ENCODE data around the gene MAST2.

MAST2 gene

GRCh38 chr1:45789601-45790000 lies 13.8 kb upstream of the MAST2 start:
- Histone ChIP-seq H3K4me1 (no peaks in the 10 kb centered on the region), H3K27me3 (no peaks in the 10 kb centered on the region), H3K27ac (no peak overlapping the region), H3K9me3 (no peaks in the 10 kb centered on the region), H3K36me3 (no peaks in the 10 kb centered on the region), H3K4me3 (no peak overlapping the region)
- intact Hi-C loops (cut with DNase I; ENCODE audit: low total_unique reads): loop anchor here (5.0 kb wide), 1 partner anchor 198 kb away; no protein-coding TSS in a partner anchor
- DNase-seq: no peak
- no peak for TF ChIP-seq CTCF (IDR thresholded peaks at IDR 0.05)

GRCh38 chr1:45792744-45793143 lies 10.7 kb upstream of the MAST2 start:
- Histone ChIP-seq H3K4me1 (no peaks in the 10 kb centered on the region), H3K27ac (no peak overlapping the region), H3K4me3 (no peak overlapping the region), H3K27me3 (peaks cover 0 to 5% of the 10 kb centered on the region in 2 donors), H3K36me3 (no peaks in the 10 kb centered on the region), H3K9me3 (no peaks in the 10 kb centered on the region)
- DNase-seq: no peak
- intact Hi-C loops (cut with DNase I; ENCODE audit: low total_unique reads): no loop called here
- no peak for TF ChIP-seq CTCF (IDR thresholded peaks at IDR 0.05)

- H3K27ac ChIP-seq: no peak overlapping the region
- intact Hi-C loops (cut with DNase I; ENCODE audit: low total_unique reads): no loop called here
- no peaks in the 10 kb centered on the region for H3K9me3 ChIP-seq
- no peak overlapping the region for H3K4me3 ChIP-seq
- DNase-seq: no peak
- no peaks in the 10 kb centered on the region for H3K4me1 ChIP-seq
- TF ChIP-seq CTCF (IDR thresholded peaks at IDR 0.05): no peak
- H3K36me3 ChIP-seq: no peaks in the 10 kb centered on the region
- peaks cover 0 to 5% of the 10 kb centered on the region in 2 donors for H3K27me3 ChIP-seq
Measured at GRCh38 chr1:45793942-45794604, 9.3 kb upstream of the MAST2 start.

DNA sequence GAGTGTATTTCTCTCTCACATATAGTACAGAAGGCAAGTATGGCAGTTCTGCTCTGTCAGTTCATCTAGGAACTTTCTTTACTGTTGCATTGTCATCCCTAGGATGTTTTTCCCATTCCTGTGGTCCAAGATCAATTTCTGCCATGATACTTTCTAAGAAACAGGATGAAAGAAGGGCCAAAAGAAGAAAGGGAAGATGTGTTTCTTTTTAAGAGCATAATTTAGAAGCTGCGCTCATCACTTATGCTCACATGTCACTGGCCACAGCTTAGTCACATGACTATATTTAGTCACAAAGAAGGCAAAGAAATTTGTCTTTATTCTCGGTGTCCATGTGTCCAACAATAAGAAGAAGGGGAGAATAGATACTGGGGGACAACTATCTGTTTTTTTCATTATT lies 7.0 kb upstream of the MAST2 start:
- Histone ChIP-seq H3K36me3 (no peaks in the 10 kb centered on the region), H3K9me3 (no peaks in the 10 kb centered on the region), H3K27ac (no peak overlapping the region), H3K27me3 (peaks cover 0 to 5% of the 10 kb centered on the region in 2 donors), H3K4me3 (no peak overlapping the region), H3K4me1 (no peaks in the 10 kb centered on the region)
- DNase-seq: no peak
- intact Hi-C loops (cut with DNase I; ENCODE audit: low total_unique reads): no loop called here
- no peak for TF ChIP-seq CTCF (IDR thresholded peaks at IDR 0.05)

GRCh38 chr1:45796946-45797345 lies 6.5 kb upstream of the MAST2 start:
- intact Hi-C loops (cut with DNase I; ENCODE audit: low total_unique reads): no loop called here
- no peak overlapping the region for H3K27ac ChIP-seq

More at GRCh38 chr1:45796946-45797345, 6.5 kb upstream of the MAST2 start:
- H3K36me3 ChIP-seq: no peaks in the 10 kb centered on the region
- H3K9me3 ChIP-seq: no peaks in the 10 kb centered on the region
- no peak overlapping the region for H3K4me3 ChIP-seq
- no peak for DNase-seq
- H3K4me1 ChIP-seq: peaks cover 0 to under 1% (median 0%) of the 10 kb centered on the region in 4 donors
- peaks cover 0 to 5% of the 10 kb centered on the region in 2 donors for H3K27me3 ChIP-seq
- TF ChIP-seq CTCF (IDR thresholded peaks at IDR 0.05): no peak

Data from tibial artery (tissue), 4 donors.